ENCODE data around the gene CD2AP.

GRCh38 chr6:47654255-47654654 is 176.7 kb downstream of the CD2AP start:
- no peak for TF ChIP-seq CTCF (IDR thresholded peaks at IDR 0.05)
- no peak for TF ChIP-seq POLR2A (IDR thresholded peaks at IDR 0.05)
